ENCODE results near the gene RBM38.
"Not testable (repeated sequence)": the region's sequence is repeated elsewhere in the genome, so short reads cannot be mapped to it uniquely, and the experiment has no call there.

GRCh38 chr20:57348922-57349574 lies 42.1 kb upstream of the RBM38 start:
- not testable (repeated sequence) for TF ChIP-seq CTCF, POLR2A (IDR thresholded peaks at IDR 0.05)

Measured in Peyer's patch (tissue), 4 donors.